NB4 (cell line): ENCODE results near the gene UBE2QL1.

Source experiments
- DNase-seq: peaks from one replicate; pipeline ENCODE4 v3.0.0; 2010; ENCODE audit warnings: low read depth
- H3K4me3 ChIP-seq: one replicate; pipeline ENCODE4 v1.5.1; 2011; ENCODE audit warnings: mild to moderate bottlenecking, low read depth, low read length, moderate library complexity
- MYC ChIP-seq: IDR thresholded peaks from 2 replicates; pipeline ENCODE4 v1.6.1; 2011; ENCODE audit warnings: low read depth, low read length
- POLR2A ChIP-seq: IDR thresholded peaks from 2 replicates; pipeline ENCODE4 v1.6.1; 2011; ENCODE audit warnings: mild to moderate bottlenecking; ENCODE audit not compliant: insufficient read length; ENCODE audit errors: extremely low read depth
- TF ChIP-seq, protein P1 (sequence below): IDR thresholded peaks from 2 replicates; pipeline ENCODE4 v1.6.1; 2011; ENCODE audit warnings: low read depth, low read length
- TF ChIP-seq, protein P2 (sequence below): IDR thresholded peaks from one replicate; pipeline ENCODE4 v1.5.1; 2012; ENCODE audit warnings: low read depth, low read length

The UBE2QL1 gene

DNA sequence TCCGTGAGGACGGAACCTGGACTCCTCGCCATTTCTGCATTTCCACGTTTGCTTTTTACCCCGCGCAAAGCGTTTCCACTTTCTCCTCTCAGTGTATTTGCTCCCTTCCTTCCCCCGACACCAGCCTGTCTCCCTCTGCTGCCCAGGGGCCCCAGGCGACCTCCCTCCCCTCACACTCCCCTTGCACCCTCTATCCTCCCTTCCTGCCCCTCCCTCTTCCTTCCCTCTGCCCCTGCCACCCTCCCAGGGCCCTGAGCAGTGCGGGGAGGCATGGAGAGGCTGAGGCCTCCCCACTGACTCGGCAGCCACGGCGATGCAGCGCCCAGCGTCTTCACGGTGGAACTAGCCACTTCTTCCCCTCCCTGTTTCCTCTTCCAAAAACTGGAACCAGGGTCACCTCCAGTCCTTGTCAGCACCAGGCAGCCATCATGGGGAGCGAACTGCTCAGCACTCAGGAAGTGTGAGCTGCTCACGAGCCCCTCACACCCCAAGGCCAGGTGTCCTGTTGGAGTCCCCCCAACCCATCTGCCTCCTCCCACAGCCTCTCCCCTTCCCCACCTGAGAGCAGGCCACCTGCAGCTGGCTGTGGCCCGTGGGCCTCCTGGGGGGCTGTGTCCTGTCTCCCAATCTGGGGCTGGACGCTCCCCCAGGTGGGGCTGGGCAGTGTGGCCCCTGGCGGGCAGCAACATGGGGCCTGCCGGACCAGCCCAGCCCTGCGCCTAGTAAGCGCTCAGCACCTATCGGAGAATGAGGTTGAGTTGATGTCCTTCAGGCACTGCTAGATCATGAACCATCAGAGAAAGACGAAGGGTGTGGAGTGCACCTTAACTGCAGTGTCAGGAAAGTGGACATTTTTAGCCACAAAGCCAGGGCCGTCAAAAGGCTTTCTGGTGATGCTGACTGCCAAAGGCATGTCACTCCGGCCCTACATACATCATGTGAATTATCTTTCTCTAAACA is 17.5 kb downstream of the UBE2QL1 start:
- TF ChIP-seq MYC = no peak
- TF ChIP-seq, protein P1, sequence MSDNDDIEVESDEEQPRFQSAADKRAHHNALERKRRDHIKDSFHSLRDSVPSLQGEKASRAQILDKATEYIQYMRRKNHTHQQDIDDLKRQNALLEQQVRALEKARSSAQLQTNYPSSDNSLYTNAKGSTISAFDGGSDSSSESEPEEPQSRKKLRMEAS = no peak
- no peak for TF ChIP-seq POLR2A
- TF ChIP-seq, protein P2, sequence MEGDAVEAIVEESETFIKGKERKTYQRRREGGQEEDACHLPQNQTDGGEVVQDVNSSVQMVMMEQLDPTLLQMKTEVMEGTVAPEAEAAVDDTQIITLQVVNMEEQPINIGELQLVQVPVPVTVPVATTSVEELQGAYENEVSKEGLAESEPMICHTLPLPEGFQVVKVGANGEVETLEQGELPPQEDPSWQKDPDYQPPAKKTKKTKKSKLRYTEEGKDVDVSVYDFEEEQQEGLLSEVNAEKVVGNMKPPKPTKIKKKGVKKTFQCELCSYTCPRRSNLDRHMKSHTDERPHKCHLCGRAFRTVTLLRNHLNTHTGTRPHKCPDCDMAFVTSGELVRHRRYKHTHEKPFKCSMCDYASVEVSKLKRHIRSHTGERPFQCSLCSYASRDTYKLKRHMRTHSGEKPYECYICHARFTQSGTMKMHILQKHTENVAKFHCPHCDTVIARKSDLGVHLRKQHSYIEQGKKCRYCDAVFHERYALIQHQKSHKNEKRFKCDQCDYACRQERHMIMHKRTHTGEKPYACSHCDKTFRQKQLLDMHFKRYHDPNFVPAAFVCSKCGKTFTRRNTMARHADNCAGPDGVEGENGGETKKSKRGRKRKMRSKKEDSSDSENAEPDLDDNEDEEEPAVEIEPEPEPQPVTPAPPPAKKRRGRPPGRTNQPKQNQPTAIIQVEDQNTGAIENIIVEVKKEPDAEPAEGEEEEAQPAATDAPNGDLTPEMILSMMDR = no peak
- no peak for DNase-seq
- no peak overlapping the region for H3K4me3 ChIP-seq

DNA sequence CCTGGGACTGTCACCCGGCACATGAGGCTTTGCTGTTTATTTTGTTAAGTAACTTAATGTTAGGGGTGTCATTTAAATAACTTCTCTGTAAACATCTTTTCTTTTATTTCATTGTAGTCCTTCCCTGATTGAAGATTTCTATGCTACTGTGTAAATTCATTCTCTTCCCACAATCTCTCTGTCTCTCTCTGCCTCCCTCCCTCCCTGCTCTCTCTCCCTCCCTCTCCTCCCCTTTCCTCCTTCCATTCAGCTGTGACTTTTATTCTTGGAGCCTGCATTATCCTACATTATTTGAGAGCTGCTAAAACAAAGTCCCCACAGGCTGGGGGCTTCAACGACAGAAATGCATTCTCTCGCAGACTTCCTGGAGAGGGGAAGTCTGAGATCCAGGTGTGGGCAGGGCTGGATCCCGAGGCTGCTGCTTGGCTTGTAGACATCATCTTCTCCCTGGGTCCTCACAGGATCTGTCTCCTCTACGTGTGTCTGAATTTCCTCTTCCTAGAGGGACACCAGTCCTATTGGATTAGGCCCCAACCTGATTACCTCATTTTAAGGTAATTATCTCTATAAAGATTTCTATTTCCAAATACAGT is 18.4 kb downstream of the UBE2QL1 start:
- no peak for TF ChIP-seq MYC
- TF ChIP-seq, protein P2 = no peak
- TF ChIP-seq, protein P1 = no peak
- no peak for TF ChIP-seq POLR2A

DNA sequence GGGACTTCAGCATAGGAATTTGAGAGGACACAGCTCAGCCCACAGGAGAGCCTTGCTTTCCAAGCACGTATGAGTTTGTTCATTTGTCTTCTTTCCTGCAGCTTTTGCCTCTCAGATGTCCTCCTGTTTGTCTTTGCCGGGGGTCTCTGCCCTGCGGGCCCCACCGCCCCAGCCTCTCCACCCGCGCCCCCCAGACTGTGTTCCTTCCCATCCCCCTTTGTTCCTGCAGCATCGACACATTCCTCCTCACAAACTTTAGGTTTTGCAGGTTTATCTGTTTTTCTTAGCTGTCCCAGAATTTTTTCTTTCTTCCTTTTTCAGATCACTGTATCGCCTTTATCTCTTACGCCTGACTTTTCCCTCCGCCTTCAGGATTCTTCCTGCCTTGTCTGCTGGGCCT is 18.9 kb downstream of the UBE2QL1 start:
- no peak overlapping the region for H3K4me3 ChIP-seq
- TF ChIP-seq, protein P2 = no peak
- TF ChIP-seq, protein P1 = no peak
- TF ChIP-seq MYC (no peak), POLR2A (no peak)
- DNase-seq = no peak

More for the DNA sequence above, 18.4 kb downstream of the UBE2QL1 start:
- no peak for DNase-seq
- H3K4me3 ChIP-seq = no peak overlapping the region

DNA sequence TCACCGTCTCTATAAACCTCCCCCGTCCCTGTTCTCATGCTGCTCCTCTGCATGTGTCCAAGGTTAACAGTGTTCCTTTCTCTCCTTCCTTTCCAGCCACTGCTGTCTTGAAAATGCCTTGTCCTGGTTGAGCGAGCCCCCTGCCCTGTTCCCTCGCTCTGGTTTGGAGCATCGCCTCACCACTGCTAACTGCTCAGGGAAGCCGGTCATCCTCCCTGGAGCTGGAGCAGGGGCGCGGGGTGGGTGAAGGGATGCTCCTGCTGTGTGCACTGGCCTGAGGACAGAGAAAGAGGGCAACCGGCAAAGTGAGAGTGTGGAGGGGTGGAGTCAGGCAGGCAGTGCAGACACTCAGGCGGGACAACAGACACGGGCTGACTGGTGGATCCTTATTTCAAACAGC is 19.4 kb downstream of the UBE2QL1 start:
- TF ChIP-seq POLR2A (no peak), MYC (no peak)
- TF ChIP-seq, protein P2 = no peak
- TF ChIP-seq, protein P1 = no peak
- no peak overlapping the region for H3K4me3 ChIP-seq
- DNase-seq = no peak

DNA sequence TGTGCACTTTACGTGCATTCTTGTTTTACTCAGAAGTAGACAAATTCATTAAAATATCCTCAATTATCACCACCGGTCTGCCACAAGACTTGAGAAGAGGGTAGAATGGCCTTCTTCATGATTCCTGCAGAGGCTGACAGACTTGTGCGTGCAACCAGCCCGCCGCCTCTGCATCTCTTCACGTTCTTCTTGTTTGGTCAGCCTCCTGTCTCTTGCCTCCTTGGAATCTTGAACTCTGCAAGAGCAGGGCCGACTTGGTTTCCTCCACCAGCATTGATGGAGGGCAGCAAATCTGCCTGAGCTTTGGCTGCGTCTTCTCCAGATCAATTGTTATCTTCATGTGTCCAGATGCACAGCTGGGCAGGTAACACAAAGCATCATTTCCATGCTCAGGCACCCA is 20.2 kb downstream of the UBE2QL1 start:
- no peak for DNase-seq
- no peak overlapping the region for H3K4me3 ChIP-seq
- TF ChIP-seq, protein P2 = no peak
- TF ChIP-seq MYC (no peak), POLR2A (no peak)
- TF ChIP-seq, protein P1 = no peak
